ENCODE results near the gene PPP1R3G.

GRCh38 chr6:5130135-5130866, 45.2 kb downstream of the PPP1R3G start:
- TF ChIP-seq HBP1 (CRISPR knock-in tag; IDR thresholded peaks at IDR 0.05; ENCODE audit: low read depth), result no peak
- TF ChIP-seq ZBTB21 (CRISPR knock-in tag; IDR thresholded peaks at IDR 0.05), result no peak
- no peak for TF ChIP-seq ELK4 (CRISPR knock-in tag; IDR thresholded peaks at IDR 0.05; ENCODE audit: borderline replicate concordance)
